Fibroblast of lung (primary cell): ENCODE measurements around the gene VPS51. TPM values are rescaled to one million over a fixed set of nuclear protein-coding genes. Genes with fewer than 3 reads are reported as not detected.

Experiments used
- DNase-seq, 2 donors: peaks; one replicate each; pipeline versions ENCODE4 v3.0.0 to v3.0.0-alpha.2; 2010; ENCODE audit warnings: low read depth in 2 of 2
- H2AFZ ChIP-seq: 2 replicates; pipeline ENCODE4 v1.5.1; 2012; ENCODE audit warnings: low read length, control low read depth, inconsistent platforms
- H3K27ac ChIP-seq: 2 replicates; pipeline ENCODE4 v1.5.1; 2011; ENCODE audit warnings: low read length, control low read depth; ENCODE audit not compliant: insufficient read depth
- H3K27me3 ChIP-seq: 2 replicates; pipeline ENCODE4 v1.5.1; 2011; ENCODE audit warnings: mild to moderate bottlenecking, low read length; ENCODE audit not compliant: control insufficient read depth, insufficient read depth
- H3K36me3 ChIP-seq: 2 replicates; pipeline ENCODE4 v1.5.1; 2011; ENCODE audit warnings: low read length; ENCODE audit not compliant: control insufficient read depth, insufficient read depth
- H3K4me1 ChIP-seq: 2 replicates; pipeline ENCODE4 v1.5.1; 2011; ENCODE audit warnings: low read length; ENCODE audit not compliant: control insufficient read depth, insufficient read depth; ENCODE audit errors: extremely low read depth
- H3K4me2 ChIP-seq: 2 replicates; pipeline ENCODE4 v1.5.1; 2011; ENCODE audit warnings: low read length, control low read depth; ENCODE audit not compliant: insufficient read depth; ENCODE audit errors: extremely low read depth
- H3K4me3 ChIP-seq, 4 experiments: fragments of 200-600 bp in 1 of 4; sonication (generic) in 1 of 4; replicated peaks in 1 of 4; 2 replicates each; pipeline ENCODE4 v1.5.1; 2011 to 2016; ENCODE audit warnings: low read length in 4 of 4, low read depth in 3 of 4, mild to moderate bottlenecking in 3 of 4, control low read depth in 2 of 4, inconsistent platforms in 1 of 4, mixed read lengths in 1 of 4; ENCODE audit not compliant: insufficient read depth in 1 of 4; ENCODE audit errors: control extremely low read depth in 1 of 4
- H3K79me2 ChIP-seq: 2 replicates; pipeline ENCODE4 v1.5.1; 2012; ENCODE audit warnings: mild to moderate bottlenecking, low read length, inconsistent platforms; ENCODE audit not compliant: control insufficient read depth, insufficient read depth
- H3K9ac ChIP-seq: 2 replicates; pipeline ENCODE4 v1.5.1; 2011; ENCODE audit warnings: mild to moderate bottlenecking, low read length, control low read depth; ENCODE audit not compliant: insufficient read depth
- H3K9me3 ChIP-seq: 2 replicates; pipeline ENCODE4 v1.5.1; 2012; ENCODE audit warnings: low read depth, low read length; ENCODE audit not compliant: control insufficient read depth, insufficient read depth
- H4K20me1 ChIP-seq: 2 replicates; pipeline ENCODE4 v1.5.1; 2011; ENCODE audit warnings: low read length; ENCODE audit not compliant: control insufficient read depth, insufficient read depth; ENCODE audit errors: extremely low read depth
- EZH2 ChIP-seq: IDR thresholded peaks from 2 replicates; pipeline ENCODE4 v1.5.1; 2012; ENCODE audit warnings: low read length, control low read depth, mild to moderate bottlenecking; ENCODE audit errors: missing control alignments
- polyA plus RNA-seq, 2 donors: library from polyadenylated mRNA; depleted of rRNA in 1 of 2; stranded (reverse) in 1 of 2; unstranded in 1 of 2; fragments of >200 nt; gene quantifications; 2 replicates each; pipeline ENCODE4 v1.2.1, GENCODE V29; 2011 to 2012; ENCODE audit warnings: missing spikeins in 1 of 2
- total RNA-seq: library from RNA; depleted of rRNA; stranded (reverse); fragments of >200 nt; gene quantifications from 2 replicates; pipeline ENCODE4 v1.2.1, GENCODE V29; 2014
- TF ChIP-seq, protein P1 (sequence below), 2 donors: IDR thresholded peaks in 1 of 2; conservative IDR thresholded peaks in 1 of 2; 1 replicate in 1 of 2; 2 replicates in 1 of 2; pipeline ENCODE4 v1.5.1; 2011 to 2012; ENCODE audit warnings: low read length in 2 of 2, control low read depth in 1 of 2, inconsistent platforms in 1 of 2, low read depth in 1 of 2, mild to moderate bottlenecking in 1 of 2

VPS51 gene
- total and polyA plus RNA-seq, 2 donors (not counting 1 experiment from before 2014, with no cell fraction given): 22.0 to 144 TPM

DNA sequence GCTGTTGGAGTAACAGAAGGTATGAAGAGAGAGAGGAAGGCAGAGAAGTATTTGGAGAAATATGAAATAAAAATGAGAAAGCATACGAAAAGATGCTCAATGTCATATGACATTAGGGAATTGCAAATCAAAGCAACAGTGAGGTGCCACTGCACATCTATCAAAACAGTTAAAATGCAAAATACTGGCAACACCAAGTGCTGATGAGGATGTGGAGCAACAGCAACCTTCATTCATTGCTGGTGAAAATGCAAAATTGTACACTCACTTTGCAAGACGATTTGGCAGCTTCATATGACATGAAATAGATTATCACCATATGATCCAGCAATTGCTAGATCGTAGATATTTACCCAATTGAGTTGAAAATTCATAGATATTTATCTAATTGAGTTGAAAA, 64.6 kb downstream of the VPS51 start:
- Histone ChIP-seq H4K20me1 (no peaks in the 10 kb centered on the region), H3K36me3 (no peaks in the 10 kb centered on the region), H3K4me1 (peaks cover 1% of the 10 kb centered on the region), H3K27me3 (no peaks in the 10 kb centered on the region), H2AFZ (no peak overlapping the region), H3K79me2 (no peaks in the 10 kb centered on the region), H3K27ac (no peak overlapping the region), H3K4me3 (no peak overlapping the region), H3K4me2 (no peak overlapping the region), H3K9me3 (no peaks in the 10 kb centered on the region), H3K9ac (no peak overlapping the region)
- TF ChIP-seq, protein P1, sequence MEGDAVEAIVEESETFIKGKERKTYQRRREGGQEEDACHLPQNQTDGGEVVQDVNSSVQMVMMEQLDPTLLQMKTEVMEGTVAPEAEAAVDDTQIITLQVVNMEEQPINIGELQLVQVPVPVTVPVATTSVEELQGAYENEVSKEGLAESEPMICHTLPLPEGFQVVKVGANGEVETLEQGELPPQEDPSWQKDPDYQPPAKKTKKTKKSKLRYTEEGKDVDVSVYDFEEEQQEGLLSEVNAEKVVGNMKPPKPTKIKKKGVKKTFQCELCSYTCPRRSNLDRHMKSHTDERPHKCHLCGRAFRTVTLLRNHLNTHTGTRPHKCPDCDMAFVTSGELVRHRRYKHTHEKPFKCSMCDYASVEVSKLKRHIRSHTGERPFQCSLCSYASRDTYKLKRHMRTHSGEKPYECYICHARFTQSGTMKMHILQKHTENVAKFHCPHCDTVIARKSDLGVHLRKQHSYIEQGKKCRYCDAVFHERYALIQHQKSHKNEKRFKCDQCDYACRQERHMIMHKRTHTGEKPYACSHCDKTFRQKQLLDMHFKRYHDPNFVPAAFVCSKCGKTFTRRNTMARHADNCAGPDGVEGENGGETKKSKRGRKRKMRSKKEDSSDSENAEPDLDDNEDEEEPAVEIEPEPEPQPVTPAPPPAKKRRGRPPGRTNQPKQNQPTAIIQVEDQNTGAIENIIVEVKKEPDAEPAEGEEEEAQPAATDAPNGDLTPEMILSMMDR (conservative IDR thresholded peaks at IDR 0.05 in 1 of 2, IDR thresholded peaks at IDR 0.05 in 1 of 2; ENCODE audit: low read depth in 1 of 2, low read length in 2 of 2): no peak
- no peak for TF ChIP-seq EZH2
- no peak for DNase-seq

Other genes starting within 250 kb of the VPS51 start
- 40.8 and 71.3 TPM in 2 replicates for gene EHD1, start 217.6 kb upstream of the VPS51 start, total RNA-seq
- gene EHD1, start 217.6 kb upstream of the VPS51 start, polyA plus RNA-seq: 240 and 248 TPM in 2 replicates
- 7.4 and 9.9 TPM in 2 replicates for gene ATG2A, start 179.0 kb upstream of the VPS51 start, total RNA-seq
- 3.1 and 5.1 TPM in 2 replicates for gene ATG2A, start 179.0 kb upstream of the VPS51 start, polyA plus RNA-seq
- 6.2 and 12.1 TPM in 2 replicates for gene PPP2R5B, start 171.5 kb upstream of the VPS51 start, total RNA-seq
- gene PPP2R5B, start 171.5 kb upstream of the VPS51 start, polyA plus RNA-seq: 10.9 and 12.4 TPM in 2 replicates
- not detected in 2 replicates for gene GPHA2, start 160.3 kb upstream of the VPS51 start, total RNA-seq
- gene GPHA2, start 160.3 kb upstream of the VPS51 start, polyA plus RNA-seq: not detected in 2 replicates
- gene MAJIN, start 124.1 kb upstream of the VPS51 start, total RNA-seq: not detected in 2 replicates
- not detected in 2 replicates for gene MAJIN, start 124.1 kb upstream of the VPS51 start, polyA plus RNA-seq
- gene BATF2, start 99.2 kb upstream of the VPS51 start, total RNA-seq: 2.1 TPM in 2 replicates
- gene BATF2, start 99.2 kb upstream of the VPS51 start, polyA plus RNA-seq: 1.0 and 1.5 TPM in 2 replicates
- 99.9 and 138 TPM in 2 replicates for gene ARL2, start 82.1 kb upstream of the VPS51 start, total RNA-seq
- gene ARL2, start 82.1 kb upstream of the VPS51 start, polyA plus RNA-seq: 99.2 and 173 TPM in 2 replicates
- 11.3 and 14.4 TPM in 2 replicates for gene SNX15, start 68.8 kb upstream of the VPS51 start, total RNA-seq
- 10.2 and 15.2 TPM in 2 replicates for gene SNX15, start 68.8 kb upstream of the VPS51 start, polyA plus RNA-seq
- gene SAC3D1, start 55.0 kb upstream of the VPS51 start, total RNA-seq: 8.6 and 10.0 TPM in 2 replicates
- 3.1 and 7.1 TPM in 2 replicates for gene SAC3D1, start 55.0 kb upstream of the VPS51 start, polyA plus RNA-seq
- 26.2 and 35.5 TPM in 2 replicates for gene NAALADL1, start 37.7 kb upstream of the VPS51 start, total RNA-seq
- 14.8 and 14.9 TPM in 2 replicates for gene NAALADL1, start 37.7 kb upstream of the VPS51 start, polyA plus RNA-seq
- 0.26 and 3.0 TPM in 2 replicates for gene CDCA5, start 12.2 kb upstream of the VPS51 start, total RNA-seq
- 4.6 and 18.1 TPM in 2 replicates for gene CDCA5, start 12.2 kb upstream of the VPS51 start, polyA plus RNA-seq
- 31.1 and 36.0 TPM in 2 replicates for gene ZFPL1, start 12.0 kb upstream of the VPS51 start, total RNA-seq
- gene ZFPL1, start 12.0 kb upstream of the VPS51 start, polyA plus RNA-seq: 30.8 and 37.6 TPM in 2 replicates
- gene TM7SF2, start 15.7 kb downstream of the VPS51 start, total RNA-seq: 30.0 and 89.5 TPM in 2 replicates
- 11.7 and 16.9 TPM in 2 replicates for gene TM7SF2, start 15.7 kb downstream of the VPS51 start, polyA plus RNA-seq
- gene ZNHIT2, start 21.5 kb downstream of the VPS51 start, total RNA-seq: 12.8 and 13.2 TPM in 2 replicates
- 1.4 and 1.7 TPM in 2 replicates for gene ZNHIT2, start 21.5 kb downstream of the VPS51 start, polyA plus RNA-seq
- gene FAU, start 25.9 kb downstream of the VPS51 start, total RNA-seq: 336 and 338 TPM in 2 replicates
- 256 and 290 TPM in 2 replicates for gene FAU, start 25.9 kb downstream of the VPS51 start, polyA plus RNA-seq
- 46.2 and 70.8 TPM in 2 replicates for gene MRPL49, start 26.1 kb downstream of the VPS51 start, total RNA-seq
- gene MRPL49, start 26.1 kb downstream of the VPS51 start, polyA plus RNA-seq: 55.5 and 60.8 TPM in 2 replicates
- 13.6 and 15.5 TPM in 2 replicates for gene SYVN1, start 38.3 kb downstream of the VPS51 start, total RNA-seq
- 25.2 and 30.4 TPM in 2 replicates for gene SYVN1, start 38.3 kb downstream of the VPS51 start, polyA plus RNA-seq
- not detected in 2 replicates for gene SPDYC, start 74.0 kb downstream of the VPS51 start, total RNA-seq
- gene SPDYC, start 74.0 kb downstream of the VPS51 start, polyA plus RNA-seq: not detected in 2 replicates
- gene CAPN1, start 85.7 kb downstream of the VPS51 start, total RNA-seq: 58.0 and 94.5 TPM in 2 replicates
- gene CAPN1, start 85.7 kb downstream of the VPS51 start, polyA plus RNA-seq: 70.3 and 111 TPM in 2 replicates
- gene POLA2, start 165.7 kb downstream of the VPS51 start, total RNA-seq: 1.0 and 2.8 TPM in 2 replicates
- gene POLA2, start 165.7 kb downstream of the VPS51 start, polyA plus RNA-seq: 9.8 and 33.6 TPM in 2 replicates
- gene CDC42EP2, start 218.7 kb downstream of the VPS51 start, total RNA-seq: 12.3 and 25.6 TPM in 2 replicates
- 31.7 and 48.4 TPM in 2 replicates for gene CDC42EP2, start 218.7 kb downstream of the VPS51 start, polyA plus RNA-seq
- 37.5 and 42.9 TPM in 2 replicates for gene DPF2, start 237.6 kb downstream of the VPS51 start, total RNA-seq
- 55.1 and 76.4 TPM in 2 replicates for gene DPF2, start 237.6 kb downstream of the VPS51 start, polyA plus RNA-seq